ENCODE data around the gene PRUNE2. TPM values are rescaled to one million over a fixed set of nuclear protein-coding genes. Genes with fewer than 3 reads are reported as not detected.

PRUNE2 gene
- total RNA-seq, 1 donor, result 80.0 TPM

GRCh38 chr9:76799473-76799872, 106.4 kb downstream of the PRUNE2 start:
- Histone ChIP-seq H3K4me3 (ENCODE audit: insufficient read depth, low read length) (no peak overlapping the region), H3K79me2 (ENCODE audit: insufficient read depth, low read length) (no peaks in the 10 kb centered on the region), H3K27ac (ENCODE audit: low read depth, low read length) (no peak overlapping the region), H3K9me3 (ENCODE audit: low read depth, low read length) (no peaks in the 10 kb centered on the region), H3K27me3 (ENCODE audit: insufficient read depth, low read length) (peaks cover 12% of the 10 kb centered on the region), H4K20me1 (ENCODE audit: insufficient read depth, low read length) (no peaks in the 10 kb centered on the region), H2AFZ (ENCODE audit: low read length) (no peak overlapping the region), H3K36me3 (ENCODE audit: insufficient read depth, low read length) (no peaks in the 10 kb centered on the region), H3K4me2 (ENCODE audit: insufficient read depth, low read length) (no peak overlapping the region), H3K4me1 (ENCODE audit: insufficient read depth, low read length) (no peaks in the 10 kb centered on the region)
- no peak for TF ChIP-seq CTCF (IDR thresholded peaks at IDR 0.05; ENCODE audit: extremely low read depth, low read depth, low read length)
- DNase-seq (ENCODE audit: insufficient read length, low spot score, missing footprints), result no peak

GRCh38 chr9:76798527-76798926, 107.4 kb downstream of the PRUNE2 start:
- no peak overlapping the region for H3K4me2 ChIP-seq (ENCODE audit: insufficient read depth, low read length)
- TF ChIP-seq CTCF (IDR thresholded peaks at IDR 0.05; ENCODE audit: extremely low read depth, low read depth, low read length), result no peak

GRCh38 chr9:76796296-76796695, 109.6 kb downstream of the PRUNE2 start:
- H2AFZ ChIP-seq (ENCODE audit: low read length), result no peak overlapping the region
- H3K4me1 ChIP-seq (ENCODE audit: insufficient read depth, low read length), result no peaks in the 10 kb centered on the region
- no peaks in the 10 kb centered on the region for H3K36me3 ChIP-seq (ENCODE audit: insufficient read depth, low read length)
- peaks cover 6% of the 10 kb centered on the region for H3K27me3 ChIP-seq (ENCODE audit: insufficient read depth, low read length)
- no peaks in the 10 kb centered on the region for H3K79me2 ChIP-seq (ENCODE audit: insufficient read depth, low read length)
- no peaks in the 10 kb centered on the region for H4K20me1 ChIP-seq (ENCODE audit: insufficient read depth, low read length)
- H3K9me3 ChIP-seq (ENCODE audit: low read depth, low read length), result no peaks in the 10 kb centered on the region
- H3K4me3 ChIP-seq (ENCODE audit: insufficient read depth, low read length), result no peak overlapping the region
- no peak for TF ChIP-seq CTCF (IDR thresholded peaks at IDR 0.05; ENCODE audit: extremely low read depth, low read depth, low read length)
- H3K4me2 ChIP-seq (ENCODE audit: insufficient read depth, low read length), result no peak overlapping the region
- H3K27ac ChIP-seq (ENCODE audit: low read depth, low read length), result no peak overlapping the region
- DNase-seq (ENCODE audit: insufficient read length, low spot score, missing footprints), result no peak

More at GRCh38 chr9:76798527-76798926, 107.4 kb downstream of the PRUNE2 start:
- Histone ChIP-seq H3K36me3 (ENCODE audit: insufficient read depth, low read length) (no peaks in the 10 kb centered on the region), H3K27ac (ENCODE audit: low read depth, low read length) (no peak overlapping the region), H3K9me3 (ENCODE audit: low read depth, low read length) (no peaks in the 10 kb centered on the region), H3K79me2 (ENCODE audit: insufficient read depth, low read length) (no peaks in the 10 kb centered on the region), H3K4me3 (ENCODE audit: insufficient read depth, low read length) (no peak overlapping the region), H3K4me1 (ENCODE audit: insufficient read depth, low read length) (no peaks in the 10 kb centered on the region), H3K27me3 (ENCODE audit: insufficient read depth, low read length) (peaks cover 12% of the 10 kb centered on the region), H4K20me1 (ENCODE audit: insufficient read depth, low read length) (no peaks in the 10 kb centered on the region), H2AFZ (ENCODE audit: low read length) (no peak overlapping the region)
- no peak for DNase-seq (ENCODE audit: insufficient read length, low spot score, missing footprints)

- H3K36me3 ChIP-seq (ENCODE audit: insufficient read depth, low read length), result no peaks in the 10 kb centered on the region
- H3K4me2 ChIP-seq (ENCODE audit: insufficient read depth, low read length), result no peak overlapping the region
- peaks cover 3% of the 10 kb centered on the region for H3K27me3 ChIP-seq (ENCODE audit: insufficient read depth, low read length)
- DNase-seq (ENCODE audit: insufficient read length, low spot score, missing footprints), result no peak
- no peak overlapping the region for H3K4me3 ChIP-seq (ENCODE audit: insufficient read depth, low read length)
- no peaks in the 10 kb centered on the region for H3K4me1 ChIP-seq (ENCODE audit: insufficient read depth, low read length)
- H2AFZ ChIP-seq (ENCODE audit: low read length), result no peak overlapping the region
- H4K20me1 ChIP-seq (ENCODE audit: insufficient read depth, low read length), result no peaks in the 10 kb centered on the region
- H3K27ac ChIP-seq (ENCODE audit: low read depth, low read length), result no peak overlapping the region
- H3K79me2 ChIP-seq (ENCODE audit: insufficient read depth, low read length), result no peaks in the 10 kb centered on the region
- TF ChIP-seq CTCF (IDR thresholded peaks at IDR 0.05; ENCODE audit: extremely low read depth, low read depth, low read length), result no peak
- H3K9me3 ChIP-seq (ENCODE audit: low read depth, low read length), result no peaks in the 10 kb centered on the region
Observed at GRCh38 chr9:76793784-76794431, 112.0 kb downstream of the PRUNE2 start.

Data from osteoblast (primary cell).